GM12801 (cell line): ENCODE results near the gene SLC39A11.

Source experiments
- TF ChIP-seq, protein P1 (sequence below): IDR thresholded peaks from one replicate; pipeline ENCODE4 v1.5.1; 2011; ENCODE audit warnings: control low read depth; ENCODE audit not compliant: insufficient read length; ENCODE audit errors: extremely low read depth

SLC39A11 gene

DNA sequence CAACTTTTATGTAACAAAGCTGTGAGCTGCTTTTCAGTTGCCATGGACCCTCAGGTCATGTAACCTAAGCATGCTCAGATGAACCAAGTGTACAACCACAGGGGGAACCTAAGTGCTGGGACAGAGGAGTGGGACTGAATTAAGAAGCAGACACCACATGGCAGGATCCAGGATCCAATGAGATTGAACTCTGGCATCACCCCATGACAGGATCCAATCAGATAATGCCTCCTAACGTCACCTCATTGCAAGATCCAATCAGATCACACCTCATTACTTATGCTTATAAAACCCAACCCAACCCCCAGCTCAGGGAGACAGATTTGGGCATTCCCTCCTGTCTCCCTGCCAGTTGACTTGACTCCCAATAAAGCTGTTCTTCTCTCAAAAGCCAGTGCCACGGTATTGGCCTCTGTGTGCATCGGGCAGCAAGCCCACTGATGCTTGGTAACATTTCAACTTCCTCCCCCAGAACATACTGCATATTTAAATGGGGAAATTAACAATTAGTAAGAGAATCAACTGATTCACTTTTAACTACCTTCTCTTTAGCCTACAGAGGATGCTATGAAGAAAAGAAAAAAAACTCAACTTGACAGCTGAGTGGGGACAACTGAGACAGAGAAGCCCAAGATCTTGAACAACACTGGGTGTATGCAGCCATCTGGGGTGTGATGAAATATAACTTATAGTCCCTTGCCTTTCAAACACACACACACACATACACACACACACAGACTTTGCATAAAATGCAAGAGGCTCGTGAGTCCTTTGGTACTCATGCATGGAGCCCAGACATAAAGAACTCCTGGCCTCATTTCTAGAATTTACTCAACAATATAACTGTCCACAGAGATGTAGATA lies 148.4 kb downstream of the SLC39A11 start:
- TF ChIP-seq, protein P1, sequence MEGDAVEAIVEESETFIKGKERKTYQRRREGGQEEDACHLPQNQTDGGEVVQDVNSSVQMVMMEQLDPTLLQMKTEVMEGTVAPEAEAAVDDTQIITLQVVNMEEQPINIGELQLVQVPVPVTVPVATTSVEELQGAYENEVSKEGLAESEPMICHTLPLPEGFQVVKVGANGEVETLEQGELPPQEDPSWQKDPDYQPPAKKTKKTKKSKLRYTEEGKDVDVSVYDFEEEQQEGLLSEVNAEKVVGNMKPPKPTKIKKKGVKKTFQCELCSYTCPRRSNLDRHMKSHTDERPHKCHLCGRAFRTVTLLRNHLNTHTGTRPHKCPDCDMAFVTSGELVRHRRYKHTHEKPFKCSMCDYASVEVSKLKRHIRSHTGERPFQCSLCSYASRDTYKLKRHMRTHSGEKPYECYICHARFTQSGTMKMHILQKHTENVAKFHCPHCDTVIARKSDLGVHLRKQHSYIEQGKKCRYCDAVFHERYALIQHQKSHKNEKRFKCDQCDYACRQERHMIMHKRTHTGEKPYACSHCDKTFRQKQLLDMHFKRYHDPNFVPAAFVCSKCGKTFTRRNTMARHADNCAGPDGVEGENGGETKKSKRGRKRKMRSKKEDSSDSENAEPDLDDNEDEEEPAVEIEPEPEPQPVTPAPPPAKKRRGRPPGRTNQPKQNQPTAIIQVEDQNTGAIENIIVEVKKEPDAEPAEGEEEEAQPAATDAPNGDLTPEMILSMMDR: no peak

DNA sequence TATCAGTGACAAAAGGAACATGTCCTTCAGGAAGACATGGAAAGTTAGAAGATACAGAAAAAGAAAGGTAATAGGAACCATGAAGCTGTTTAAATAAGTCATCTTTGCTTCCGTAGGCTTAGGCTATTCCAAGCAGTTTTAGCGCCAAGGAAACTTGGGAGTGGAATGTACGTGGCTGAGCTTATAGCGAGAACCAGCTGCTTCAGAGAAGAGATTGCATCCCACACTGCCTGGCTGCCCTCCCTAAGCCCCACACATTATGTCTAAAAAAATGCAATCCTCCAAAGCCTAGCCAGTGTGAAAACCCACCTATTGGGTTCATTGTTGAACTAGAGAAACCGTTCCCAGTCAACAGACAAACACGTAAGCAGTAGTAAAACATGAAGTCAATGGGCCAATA lies 149.9 kb downstream of the SLC39A11 start:
- TF ChIP-seq, protein P1: no peak

DNA sequence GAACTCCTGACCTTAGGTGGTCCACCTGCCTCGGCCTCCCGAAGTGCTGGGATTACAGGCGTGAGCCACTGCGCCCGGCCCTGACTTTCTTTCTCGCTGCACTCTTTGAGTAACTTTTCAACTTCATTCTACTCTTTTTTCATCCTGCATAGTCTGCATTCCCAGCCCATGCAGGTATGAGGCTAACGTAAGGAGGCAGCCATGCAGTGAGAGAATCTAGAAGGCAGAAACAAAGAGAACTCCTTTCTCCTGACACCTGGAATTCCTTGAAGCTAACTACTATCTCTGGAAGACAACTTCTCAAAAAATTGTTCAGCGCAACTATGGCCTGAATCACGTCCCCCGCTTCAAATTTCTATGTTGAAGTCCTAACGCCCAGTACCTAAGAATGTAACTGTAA lies 152.0 kb downstream of the SLC39A11 start:
- TF ChIP-seq, protein P1: no peak

- TF ChIP-seq, protein P1: no peak
Observed at GRCh38 chr17:72938482-72938881, 154.0 kb downstream of the SLC39A11 start.

GRCh38 chr17:72937707-72938106 lies 154.8 kb downstream of the SLC39A11 start:
- TF ChIP-seq, protein P1: no peak

- TF ChIP-seq, protein P1: no peak
Observed at GRCh38 chr17:72935984-72936383, 156.5 kb downstream of the SLC39A11 start.

DNA sequence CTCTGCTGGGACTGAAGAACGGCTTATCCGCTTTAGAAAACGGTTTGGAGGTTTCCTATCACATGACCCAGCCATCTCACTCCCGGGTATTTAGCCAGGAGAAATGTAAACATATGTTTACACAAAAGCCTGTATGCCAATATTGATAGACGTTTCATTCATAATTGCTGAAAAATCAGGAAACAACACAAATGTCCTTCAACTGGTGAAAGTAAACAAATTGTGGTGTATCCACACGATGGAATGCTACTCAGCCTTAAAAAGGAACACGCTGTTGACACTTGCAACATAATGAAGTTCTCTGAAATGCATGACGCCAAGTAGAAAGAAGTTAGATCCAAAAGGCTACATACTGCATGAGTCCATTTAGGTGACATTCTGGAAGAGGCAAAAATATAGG lies 157.6 kb downstream of the SLC39A11 start:
- TF ChIP-seq, protein P1: no peak
